CD14-positive monocyte (primary cell): ENCODE results near the gene SH3BP4. TPM values are rescaled to one million over a fixed set of nuclear protein-coding genes. Genes with fewer than 3 reads are reported as not detected.

Source experiments
- DNase-seq, 3 donors: peaks; one replicate each; pipeline ENCODE4 v3.0.0-alpha.2; 2011 to 2022
- H2AFZ ChIP-seq: 2 replicates; pipeline ENCODE4 v1.6.0; 2012; ENCODE audit warnings: mild to moderate bottlenecking, low read depth, low read length, inconsistent platforms; ENCODE audit not compliant: insufficient read depth, poor library complexity, severe bottlenecking
- H3K27ac ChIP-seq, 2 donors: 1 replicate in 1 of 2; 2 replicates in 1 of 2; pipeline ENCODE4 v1.5.1; 2012 to 2013; ENCODE audit warnings: low read length in 2 of 2, control low read depth in 1 of 2, inconsistent platforms in 1 of 2, low read depth in 1 of 2, mild to moderate bottlenecking in 1 of 2
- H3K27me3 ChIP-seq, 2 donors: one replicate each; pipeline versions ENCODE4 v1.6.0 to v1.6.1; 2011 to 2013; ENCODE audit warnings: low read length in 2 of 2; ENCODE audit not compliant: control insufficient read depth in 2 of 2, insufficient read depth in 2 of 2
- H3K36me3 ChIP-seq, 2 donors: replicated peaks in 1 of 2; 1 replicate in 1 of 2; 2 replicates in 1 of 2; pipeline versions ENCODE4 v1.5.1 to v1.6.1; 2012 to 2013; ENCODE audit warnings: low read length in 2 of 2, control low read depth in 1 of 2, inconsistent platforms in 1 of 2, mild to moderate bottlenecking in 1 of 2; ENCODE audit not compliant: insufficient read depth in 2 of 2, control insufficient read depth in 1 of 2
- H3K4me1 ChIP-seq, 2 donors: 1 replicate in 1 of 2; 2 replicates in 1 of 2; pipeline versions ENCODE4 v1.5.1 to v1.6.1; 2012 to 2013; ENCODE audit warnings: low read length in 2 of 2, control low read depth in 1 of 2, inconsistent platforms in 1 of 2, mild to moderate bottlenecking in 1 of 2, moderate library complexity in 1 of 2; ENCODE audit not compliant: insufficient read depth in 2 of 2, control insufficient read depth in 1 of 2
- H3K4me2 ChIP-seq: replicated peaks from 2 replicates; pipeline ENCODE3; 2012; ENCODE audit warnings: low read length, moderate library complexity, mild to moderate bottlenecking; ENCODE audit not compliant: poor library complexity, severe bottlenecking; ENCODE audit errors: extremely low read depth
- H3K4me3 ChIP-seq, 3 experiments: fragments of 200-600 bp in 1 of 3; sonication (generic) in 1 of 3; replicated peaks in 1 of 3; 1 replicate in 2 of 3; 2 replicates in 1 of 3; pipeline ENCODE4 v1.5.1; 2011 to 2013; ENCODE audit warnings: low read length in 3 of 3, mild to moderate bottlenecking in 3 of 3, control low read depth in 2 of 3, low read depth in 2 of 3, inconsistent platforms in 1 of 3, moderate library complexity in 1 of 3
- H3K79me2 ChIP-seq: 2 replicates; pipeline ENCODE4 v1.6.0; 2012; ENCODE audit warnings: mild to moderate bottlenecking, control low read depth, inconsistent platforms, low read length, moderate library complexity; ENCODE audit not compliant: insufficient read depth
- H3K9ac ChIP-seq: 2 replicates; pipeline ENCODE4 v1.6.0; 2017; ENCODE audit warnings: low read length, mild to moderate bottlenecking; ENCODE audit not compliant: insufficient read depth, poor library complexity, severe bottlenecking
- H3K9me3 ChIP-seq, 2 donors: replicated peaks in 1 of 2; 1 replicate in 1 of 2; 2 replicates in 1 of 2; pipeline versions ENCODE4 v1.5.1 to v1.6.1; 2012 to 2013; ENCODE audit warnings: low read length in 2 of 2, control low read depth in 1 of 2; ENCODE audit not compliant: control insufficient read depth in 1 of 2, insufficient read depth in 1 of 2
- H4K20me1 ChIP-seq: 2 replicates; pipeline ENCODE4 v1.6.0; 2012; ENCODE audit warnings: mild to moderate bottlenecking, low read length, control low read depth, moderate library complexity; ENCODE audit not compliant: insufficient read depth
- H3K27ac Mint-ChIP-seq, 7 donors: one replicate each; pipeline ENCODE4 v1.8.0; 2020; ENCODE audit warnings: mild to moderate bottlenecking in 7 of 7, mixed read lengths in 7 of 7, moderate library complexity in 6 of 7, inconsistent platforms in 2 of 7
- H3K27me3 Mint-ChIP-seq, 3 donors: one replicate each; pipeline ENCODE4 v1.8.0; 2021 to 2022; ENCODE audit warnings: low read depth in 3 of 3, mild to moderate bottlenecking in 3 of 3, mixed read lengths in 3 of 3, moderate library complexity in 3 of 3, inconsistent platforms in 1 of 3
- H3K36me3 Mint-ChIP-seq, 2 donors: one replicate each; pipeline ENCODE4 v1.8.0; 2020; ENCODE audit warnings: mixed read lengths in 2 of 2, inconsistent platforms in 1 of 2, mild to moderate bottlenecking in 1 of 2
- H3K4me1 Mint-ChIP-seq: one replicate; pipeline ENCODE4 v1.8.0; 2020; ENCODE audit warnings: mild to moderate bottlenecking, mixed read lengths
- H3K4me3 Mint-ChIP-seq, 2 donors: one replicate each; pipeline ENCODE4 v1.8.0; 2020; ENCODE audit warnings: mild to moderate bottlenecking in 2 of 2, mixed read lengths in 2 of 2, moderate library complexity in 1 of 2
- H3K9me3 Mint-ChIP-seq, 7 donors: one replicate each; pipeline ENCODE4 v1.8.0; 2020 to 2022; ENCODE audit warnings: mixed read lengths in 7 of 7, mild to moderate bottlenecking in 6 of 7, moderate library complexity in 6 of 7, inconsistent platforms in 2 of 7
- CTCF ChIP-seq: fragments of 200-600 bp; IDR thresholded peaks from one replicate; pipeline ENCODE4 v1.8.0; 2022; ENCODE audit warnings: antibody characterized with exemption, mild to moderate bottlenecking
- WGBS: methylation state at CpG from one replicate; pipeline ENCODE4 v1.1.5; 2013; ENCODE audit warnings: missing lambda C conversion rate; ENCODE audit not compliant: insufficient coverage; 5-methylcytosine and 5-hydroxymethylcytosine counted together
- intact Hi-C, 2 donors: fragments of 100-400 bp; cut with micrococcal nuclease; formaldehyde crosslinking; loops; one replicate each; pipeline versions ENCODE4 v1.15.0 to v1.15.1; 2023
- polyA plus RNA-seq, 3 donors: library from polyadenylated mRNA; depleted of rRNA in 1 of 3; unstranded in 2 of 3; stranded (reverse) in 1 of 3; fragments of 300-500 nt in 2 of 3; fragments of >200 nt in 1 of 3; fragmentation: Illumina TruSeq in 2 of 3; gene quantifications; 1 replicate in 2 of 3; 2 replicates in 1 of 3; pipeline ENCODE4 v1.2.3, GENCODE V29; 2012 to 2021

SH3BP4 gene
- polyA plus RNA-seq, 3 donors = 0.66 to 1.6 (median 1.3) TPM

DNA sequence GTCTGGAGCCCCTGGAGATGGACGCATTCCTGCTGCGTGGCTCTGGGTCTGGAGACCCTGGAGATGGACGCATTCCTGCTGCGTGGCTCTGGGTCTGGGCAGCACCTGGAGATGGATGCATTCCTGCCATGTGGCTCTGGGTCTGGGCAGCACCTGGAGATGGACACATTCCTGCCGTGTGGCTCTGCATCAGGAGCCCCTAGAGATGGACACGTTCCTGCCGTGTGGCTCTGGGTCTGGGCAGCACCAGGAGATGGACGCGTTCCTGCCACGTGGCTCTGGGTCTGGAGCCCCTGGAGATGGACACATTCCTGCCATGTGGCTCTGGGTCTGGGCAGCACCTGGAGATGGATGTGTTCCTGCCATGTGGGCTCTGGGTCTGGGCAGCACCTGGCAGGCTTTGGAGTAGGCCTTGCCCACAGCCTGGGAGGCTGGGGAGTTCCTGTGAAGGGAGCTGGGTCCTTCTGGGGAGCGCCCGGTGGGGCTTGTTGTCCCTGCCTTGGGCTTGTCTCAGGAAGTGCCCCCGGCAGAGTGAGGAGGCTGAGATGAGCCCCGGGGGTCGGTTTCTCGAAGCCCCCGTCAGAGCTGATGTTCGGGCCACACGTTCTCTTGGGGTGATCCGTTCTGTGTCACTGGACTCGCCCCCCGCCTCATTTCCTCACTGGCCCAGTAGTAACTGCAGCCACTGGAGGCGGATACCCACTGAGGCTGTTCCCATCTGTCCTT, 41.0 kb downstream of the SH3BP4 start:
- peak overlapping the region in 6 of 7 donors; percentile 12 to 87 (median 50) for H3K27ac Mint-ChIP-seq
- no peak for DNase-seq
- Histone ChIP-seq H3K9ac (no peak overlapping the region), H3K9me3 (peaks cover 0 to 3% of the 10 kb centered on the region in 2 donors), H3K27ac (peak overlapping the region; percentile 13 to 25), H3K27me3 (no peaks in the 10 kb centered on the region), H3K4me2 (peak overlapping the region; percentile 54), H2AFZ (no peak overlapping the region), H3K79me2 (no peaks in the 10 kb centered on the region), H3K36me3 (no peaks in the 10 kb centered on the region), H3K4me1 (peaks cover 56 to 61% of the 10 kb centered on the region in 2 donors), H4K20me1 (no peaks in the 10 kb centered on the region), H3K4me3 (peak overlapping the region in 1 of 3 experiments; percentile 42)
- H3K4me1 Mint-ChIP-seq = peaks cover 68% of the 10 kb centered on the region
- H3K27me3 Mint-ChIP-seq = peaks cover 10 to 18% (median 17%) of the 10 kb centered on the region in 3 donors
- 91% methylated on average over 23 of the region's 23 CpGs for WGBS
- peak overlapping the region in 1 of 2 donors; percentile 77 for H3K4me3 Mint-ChIP-seq
- H3K9me3 Mint-ChIP-seq = peaks cover 0 to 6% (median 2%) of the 10 kb centered on the region in 7 donors
- H3K36me3 Mint-ChIP-seq = peaks cover 8 to 10% of the 10 kb centered on the region in 2 donors
- no peak for TF ChIP-seq CTCF
- intact Hi-C loops = loop anchor here in 1 of 2 donors (5.0 kb wide), 1 partner anchor 65 kb away; no protein-coding TSS in a partner anchor

DNA sequence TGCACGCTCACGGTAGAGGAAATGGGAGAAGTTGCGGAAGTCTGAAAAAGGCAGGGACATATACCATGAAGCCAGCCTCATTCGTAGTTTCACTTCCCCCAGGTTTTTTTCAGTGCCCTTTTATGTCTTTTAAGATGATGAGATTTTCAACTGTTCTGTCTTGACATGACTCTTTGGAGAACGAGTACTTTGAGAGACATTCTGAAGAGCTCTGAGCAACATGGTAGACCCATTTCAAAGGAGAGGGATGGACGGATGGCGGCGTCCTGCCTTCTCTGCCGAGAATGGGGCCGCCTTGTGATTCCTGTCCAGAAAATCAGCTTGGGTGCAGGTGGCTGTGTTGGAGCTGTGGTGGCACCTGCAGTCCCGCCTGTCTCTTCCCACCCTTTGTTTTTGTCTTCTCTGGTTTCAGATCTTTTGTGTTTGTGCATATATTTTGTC, 41.7 kb downstream of the SH3BP4 start:
- Mint-ChIP-seq H3K27ac (peak overlapping the region; percentile 27 to 87 (median 72)), H3K9me3 (peaks cover 0 to 6% (median 2%) of the 10 kb centered on the region in 7 donors), H3K4me3 (peak overlapping the region; percentile 50 to 77), H3K36me3 (peaks cover 8 to 10% of the 10 kb centered on the region in 2 donors), H3K4me1 (peaks cover 70% of the 10 kb centered on the region), H3K27me3 (peaks cover 10 to 15% (median 14%) of the 10 kb centered on the region in 3 donors)
- H3K4me3 ChIP-seq = peak overlapping the region in 1 of 3 experiments; percentile 42
- peak; percentile 67 to 85 (median 79) for DNase-seq
- H4K20me1 ChIP-seq = no peaks in the 10 kb centered on the region
- no peaks in the 10 kb centered on the region for H3K79me2 ChIP-seq
- peaks cover 53 to 58% of the 10 kb centered on the region in 2 donors for H3K4me1 ChIP-seq
- H3K27me3 ChIP-seq = no peaks in the 10 kb centered on the region
- 50% methylated on average over 9 of the region's 11 CpGs for WGBS
- H3K4me2 ChIP-seq = peak overlapping the region; percentile 54
- no peak for TF ChIP-seq CTCF
- H3K27ac ChIP-seq = peak overlapping the region in 1 of 2 donors; percentile 13
- H3K9me3 ChIP-seq = peaks cover 0 to 3% of the 10 kb centered on the region in 2 donors
- H3K36me3 ChIP-seq = no peaks in the 10 kb centered on the region
- no peak overlapping the region for H3K9ac ChIP-seq
- intact Hi-C loops = loop anchor here in 1 of 2 donors (5.0 kb wide), 1 partner anchor 64 kb away; no protein-coding TSS in a partner anchor
- no peak overlapping the region for H2AFZ ChIP-seq
